Endothelial cell of umbilical vein (primary cell): ENCODE results near the gene ENG. TPM values are rescaled to one million over a fixed set of nuclear protein-coding genes. Genes with fewer than 3 reads are reported as not detected.
"Not testable (repeated sequence)": the region's sequence is repeated elsewhere in the genome, so short reads cannot be mapped to it uniquely, and the experiment has no call there.

Source experiments
- BruUV-seq: library from RNA; stranded (reverse); fragments of 400-500 nt; replicated peaks from 2 replicates; lab custom pipeline; 2021; lab: Mats Ljungman, UMichigan
- CTCF ChIA-PET: fragments of 300-600, 350-600 bp; sonication (Branson Sonifier 250); formaldehyde crosslinking; loops from one replicate; lab custom pipeline; 2021; ENCODE audit warnings: antibody characterized with exemption, inconsistent platforms; lab: Charles Lee
- POLR2A ChIA-PET: fragments of 300-600, 350-600 bp; sonication (Branson Sonifier 250); formaldehyde crosslinking; loops from one replicate; lab custom pipeline; 2021; ENCODE audit warnings: antibody characterized with exemption, inconsistent platforms; lab: Charles Lee
- DNase-seq: peaks from one replicate; pipeline ENCODE4 v3.0.0-alpha.2; 2011; ENCODE audit warnings: low read depth, low spot score
- FAIRE-seq: peaks from 2 replicates; lab custom pipeline; 2011; peaks lifted over from hg19 to GRCh38; lab: Jason Lieb, UNC
- H2AFZ ChIP-seq: 2 replicates; pipeline ENCODE4 v1.6.0; 2012; ENCODE audit warnings: low read depth, low read length, control low read depth, inconsistent platforms
- H3K27ac ChIP-seq: 2 replicates; pipeline ENCODE4 v1.5.1; 2011; ENCODE audit warnings: low read depth, mild to moderate bottlenecking, control low read depth, low read length, moderate library complexity; ENCODE audit not compliant: insufficient read depth
- H3K27me3 ChIP-seq, 2 experiments: 2 replicates each; pipeline versions ENCODE4 v1.6.0 to v1.6.1; 2011; ENCODE audit warnings: low read length in 2 of 2, mixed read lengths in 1 of 2; ENCODE audit not compliant: control insufficient read depth in 2 of 2, insufficient read depth in 2 of 2
- H3K36me3 ChIP-seq, 2 experiments: 2 replicates in 1 of 2; 3 replicates in 1 of 2; pipeline ENCODE4 v1.5.1; 2011; ENCODE audit warnings: low read length in 2 of 2, mild to moderate bottlenecking in 1 of 2, moderate library complexity in 1 of 2; ENCODE audit not compliant: control insufficient read depth in 2 of 2, insufficient read depth in 2 of 2; ENCODE audit errors: extremely low read depth in 1 of 2
- H3K4me1 ChIP-seq: 3 replicates; pipeline ENCODE4 v1.5.1; 2011; ENCODE audit warnings: mild to moderate bottlenecking, low read length; ENCODE audit not compliant: control insufficient read depth, insufficient read depth; ENCODE audit errors: extremely low read depth
- H3K4me2 ChIP-seq: 2 replicates; pipeline ENCODE4 v1.6.1; 2011; ENCODE audit warnings: low read length, control low read depth, mixed read lengths; ENCODE audit not compliant: insufficient read depth
- H3K4me3 ChIP-seq, 3 experiments: fragments of 200-600 bp in 1 of 3; sonication (generic), shearing (Covaris generic) in 1 of 3; replicated peaks in 1 of 3; 2 replicates each; pipeline ENCODE4 v1.5.1; 2011 to 2016; ENCODE audit warnings: control low read depth in 3 of 3, low read length in 3 of 3, mild to moderate bottlenecking in 2 of 3, inconsistent platforms in 1 of 3, low read depth in 1 of 3, moderate library complexity in 1 of 3; ENCODE audit not compliant: insufficient read depth in 1 of 3
- H3K79me2 ChIP-seq: 2 replicates; pipeline ENCODE4 v1.6.0; 2012; ENCODE audit warnings: low read length, inconsistent platforms; ENCODE audit not compliant: control insufficient read depth, insufficient read depth
- H3K9ac ChIP-seq: replicated peaks from 2 replicates; pipeline ENCODE3; 2011; ENCODE audit warnings: low read length, control low read depth; ENCODE audit not compliant: insufficient read depth; ENCODE audit errors: extremely low read depth
- H3K9me1 ChIP-seq: replicated peaks from 3 replicates; pipeline ENCODE4 v1.6.0; 2011; ENCODE audit warnings: mild to moderate bottlenecking, low read length; ENCODE audit not compliant: control insufficient read depth, insufficient read depth; ENCODE audit errors: extremely low read depth
- H3K9me3 ChIP-seq: replicated peaks from 2 replicates; pipeline ENCODE4 v1.5.1; 2012; ENCODE audit warnings: low read length, inconsistent platforms; ENCODE audit not compliant: control insufficient read depth, insufficient read depth
- H4K20me1 ChIP-seq: replicated peaks from 2 replicates; pipeline ENCODE3; 2011; ENCODE audit warnings: mild to moderate bottlenecking, low read length; ENCODE audit not compliant: control insufficient read depth, insufficient read depth; ENCODE audit errors: extremely low read depth
- CTCF ChIP-seq, 2 donors: IDR thresholded peaks; 1 replicate in 1 of 2; 2 replicates in 1 of 2; pipeline ENCODE4 v1.5.1; 2011; ENCODE audit warnings: low read length in 2 of 2, mild to moderate bottlenecking in 2 of 2, moderate library complexity in 2 of 2, control low read depth in 1 of 2, inconsistent platforms in 1 of 2, low read depth in 1 of 2; ENCODE audit not compliant: insufficient read depth in 1 of 2; ENCODE audit errors: extremely low read depth in 1 of 2
- EZH2 ChIP-seq: IDR thresholded peaks from 2 replicates; pipeline ENCODE4 v1.6.1; 2012; ENCODE audit warnings: borderline replicate concordance, low read depth, mild to moderate bottlenecking, moderate library complexity, low read length, inconsistent platforms; ENCODE audit not compliant: severe bottlenecking
- FOS ChIP-seq: IDR thresholded peaks from 2 replicates; pipeline ENCODE4 v1.6.1; 2011; ENCODE audit warnings: mild to moderate bottlenecking, low read length, moderate library complexity, borderline replicate concordance; ENCODE audit not compliant: insufficient read depth
- GATA2 ChIP-seq: IDR thresholded peaks from 2 replicates; pipeline ENCODE4 v1.7.0; 2011; ENCODE audit warnings: low read depth, mild to moderate bottlenecking, moderate library complexity, mixed read lengths, low read length; ENCODE audit not compliant: insufficient read length, insufficient read depth
- JUN ChIP-seq: IDR thresholded peaks from 2 replicates; pipeline ENCODE4 v1.6.1; 2011; ENCODE audit warnings: borderline replicate concordance, low read depth; ENCODE audit not compliant: insufficient read length, insufficient read depth
- MAX ChIP-seq: IDR thresholded peaks from 2 replicates; pipeline ENCODE4 v1.6.1; 2011; ENCODE audit not compliant: insufficient read depth, insufficient read length
- MYC ChIP-seq: IDR thresholded peaks from one replicate; pipeline ENCODE4 v1.6.1; 2011; ENCODE audit warnings: mild to moderate bottlenecking, low read depth, low read length
- POLR2A ChIP-seq: IDR thresholded peaks from 2 replicates; pipeline ENCODE4 v1.6.1; 2012; ENCODE audit warnings: low read depth, mild to moderate bottlenecking, control low read depth, low read length
- POLR2AphosphoS5 ChIP-seq: IDR thresholded peaks from 2 replicates; pipeline ENCODE4 v1.6.1; 2012; ENCODE audit warnings: low read depth, mild to moderate bottlenecking, control low read depth, low read length, moderate library complexity; ENCODE audit not compliant: insufficient read depth
- dilution Hi-C: fragments of 300-500 bp; cut with MboI; formaldehyde crosslinking; loops from one replicate; pipeline ENCODE4 v1.15.0; 2019; ENCODE audit warnings: low sequenced_read_pairs; ENCODE audit not compliant: extremely low pct_ligation_motif_present
- intact Hi-C: fragments of 100-400 bp; cut with micrococcal nuclease; formaldehyde crosslinking; loops from one replicate; pipeline ENCODE4 v1.10.0; 2022
- polyA plus RNA-seq, 4 experiments: library from polyadenylated mRNA; depleted of rRNA in 3 of 4; stranded (reverse) in 3 of 4; unstranded in 1 of 4; fragments of >200 nt; gene quantifications; 2 replicates each; pipeline versions ENCODE4 v1.2.1 to v1.2.3, GENCODE V29; 2011 to 2012; ENCODE audit warnings: missing spikeins in 1 of 4
- total RNA-seq: library from RNA; stranded (reverse); gene quantifications from 2 replicates; pipeline ENCODE4 v1.2.3, GENCODE V29; 2021

The ENG gene
- total and polyA plus RNA-seq, 2 donors (not counting 3 experiments of a cell fraction or from before 2014, with no cell fraction given), result 338 to 728 TPM

DNA sequence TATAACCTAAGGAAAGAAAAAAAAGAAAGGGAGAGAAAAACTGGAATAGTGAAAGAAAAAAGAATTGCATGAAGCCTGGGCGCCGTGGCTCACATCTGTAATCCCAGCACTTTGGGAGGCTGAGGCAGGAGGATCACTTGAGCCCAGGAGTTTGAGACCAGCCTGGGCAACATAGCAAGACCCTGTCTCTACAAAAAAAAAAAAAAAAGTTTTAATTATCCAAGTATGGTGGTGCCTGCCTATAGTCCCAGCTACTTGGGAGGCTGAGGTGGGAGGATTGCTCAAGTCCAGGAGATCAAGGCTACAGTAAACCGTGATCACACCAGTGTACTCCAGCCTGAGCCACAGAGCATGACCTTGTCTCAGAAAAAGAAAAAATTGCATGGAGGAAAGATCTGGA lies 27.3 kb upstream of the ENG start:
- FAIRE-seq, H3K9me3 ChIP-seq, H3K4me3 ChIP-seq, H3K9ac ChIP-seq, DNase-seq, dilution Hi-C loops, H3K27ac ChIP-seq, H3K9me1 ChIP-seq, H3K36me3 ChIP-seq, BruUV-seq, H3K79me2 ChIP-seq, POLR2A ChIA-PET, H3K27me3 ChIP-seq, H2AFZ ChIP-seq, H3K4me2 ChIP-seq, H4K20me1 ChIP-seq: not testable (repeated sequence)
- intact Hi-C loops, result loop anchor here (1.0 to 2.0 kb wide), 2 partner anchors 18 to 37 kb away; partner anchors contain the start of gene ST6GALNAC6
- peaks cover 15% of the 10 kb centered on the region for H3K4me1 ChIP-seq
- CTCF ChIA-PET, result interaction anchor here (1.8 to 2.3 kb wide), 4 partner anchors 8 to 147 kb away, joined by 6 to 17 read pairs (median 9); partner anchors contain the start of gene TOR2A

DNA sequence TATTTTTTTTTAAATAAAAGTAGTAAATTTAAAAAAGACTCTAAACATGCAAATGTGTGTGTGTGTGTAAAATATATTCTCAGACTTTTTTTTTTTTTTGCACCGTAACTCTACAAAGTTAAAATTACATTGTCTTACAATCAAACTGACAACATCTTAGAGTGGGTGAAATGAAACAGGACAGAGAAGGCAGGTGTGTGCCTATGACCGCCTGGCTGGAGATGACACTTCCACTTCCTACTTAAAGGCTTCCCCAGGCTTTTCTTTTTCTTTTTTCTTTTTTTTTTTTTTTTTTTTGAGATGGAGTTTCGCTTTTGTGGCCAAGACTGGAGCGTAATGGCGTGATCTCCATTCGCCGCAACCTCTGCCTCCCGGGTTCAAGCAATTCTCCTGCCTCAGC lies 25.7 kb upstream of the ENG start:
- Histone ChIP-seq H4K20me1 (no peaks in the 10 kb centered on the region), H3K9me3 (no peaks in the 10 kb centered on the region), H2AFZ (no peak overlapping the region), H3K79me2 (peaks cover 17% of the 10 kb centered on the region), H3K27ac (no peak overlapping the region), H3K4me3 (no peak overlapping the region), H3K27me3 (no peaks in the 10 kb centered on the region), H3K9me1 (no peaks in the 10 kb centered on the region), H3K4me1 (peaks cover 22% of the 10 kb centered on the region), H3K9ac (no peak overlapping the region), H3K4me2 (no peak overlapping the region), H3K36me3 (no peaks in the 10 kb centered on the region)
- intact Hi-C loops (no loop called here), dilution Hi-C loops (no loop called here)
- ChIA-PET POLR2A (no interaction called here), CTCF (no interaction called here)
- no TSS peak for BruUV-seq
- FAIRE-seq (no peak), DNase-seq (no peak)
- no peak for TF ChIP-seq JUN
- TF ChIP-seq POLR2A, result no peak
- no peak for TF ChIP-seq CTCF (IDR thresholded peaks at IDR 0.05; ENCODE audit: extremely low read depth in 1 of 2, insufficient read depth in 1 of 2, low read depth in 1 of 2, low read length in 2 of 2)
- TF ChIP-seq FOS, result no peak
- no peak for TF ChIP-seq MYC
- TF ChIP-seq MAX, result no peak
- TF ChIP-seq GATA2, result no peak
- TF ChIP-seq EZH2, result no peak
- no peak for TF ChIP-seq POLR2AphosphoS5
